ENCODE measurements around the gene RASGEF1B. TPM values are rescaled to one million over a fixed set of nuclear protein-coding genes. Genes with fewer than 3 reads are reported as not detected.

The RASGEF1B gene
- total and polyA plus RNA-seq, 2 of the 13 experiments (the other 11 are each of a cell fraction or from before 2014, with no cell fraction given) = 0.04 TPM

GRCh38 chr4:81509191-81509590 lies 37.5 kb upstream of the RASGEF1B start:
- DNase-seq (ENCODE audit: low spot score) (no peak), FAIRE-seq (no peak), ATAC-seq (no peak)
- H3K4me3 ChIP-seq (replicated peaks in 1 of 3; ENCODE audit: insufficient read depth in 1 of 3, low read depth in 2 of 3, low read length in 3 of 3) = no peak overlapping the region
- ChIA-PET CTCF (ENCODE audit: low intra/inter-chr PET ratio, low total read pairs) (no interaction called here), POLR2A (no interaction called here)
- H3K27me3 ChIP-seq (ENCODE audit: control insufficient read depth in 1 of 2, insufficient read depth in 2 of 2, low read length in 2 of 2) = no peaks in the 10 kb centered on the region
- H4K20me1 ChIP-seq (ENCODE audit: insufficient read depth, low read length) = no peaks in the 10 kb centered on the region
- H3K4me1 ChIP-seq (ENCODE audit: insufficient read depth, low read length) = no peaks in the 10 kb centered on the region
- intact Hi-C loops (cut with micrococcal nuclease; ENCODE audit: unreplicated experiment) (no loop called here), in situ Hi-C loops (cut with HindIII; ENCODE audit: extremely low pct_ligation_motif_present, low pct_unique_long_range_greater_than_20kb) (no loop called here)
- no peak overlapping the region for H2AFZ ChIP-seq (ENCODE audit: low read length)
- no peak overlapping the region for H3K27ac ChIP-seq (ENCODE audit: extremely low read length, insufficient read depth, low read length)
- H3K9me3 ChIP-seq (ENCODE audit: low read length) = no peaks in the 10 kb centered on the region
- no peaks in the 10 kb centered on the region for H3K79me2 ChIP-seq (ENCODE audit: insufficient read depth, low read length)
- no TSS peak for BruUV-seq (replicated peaks)
- no peak for TF ChIP-seq ZNF354B (CRISPR knock-in tag; IDR thresholded peaks at IDR 0.05)
- TF ChIP-seq DMAP1 (CRISPR knock-in tag; IDR thresholded peaks at IDR 0.05) = no peak
- 29% methylated on average over 3 of the region's 3 CpGs for WGBS (ENCODE audit: low lambda C conversion rate)
- no peak overlapping the region for H3K4me2 ChIP-seq (ENCODE audit: low read depth, low read length)
- no peak overlapping the region for H3K9ac ChIP-seq (ENCODE audit: insufficient read depth, low read depth, low read length)
- H3K36me3 ChIP-seq (replicated peaks in 1 of 2; ENCODE audit: control insufficient read depth in 1 of 2, insufficient read depth in 2 of 2, low read length in 2 of 2) = no peaks in the 10 kb centered on the region

- H3K4me3 ChIP-seq (replicated peaks in 1 of 3; ENCODE audit: insufficient read depth in 1 of 3, low read depth in 2 of 3, low read length in 3 of 3) = no peak overlapping the region
- no peak overlapping the region for H3K27ac ChIP-seq (ENCODE audit: extremely low read length, insufficient read depth, low read length)
- WGBS (ENCODE audit: low lambda C conversion rate) = 31% methylated on average over 2 of the region's 2 CpGs
- H3K9ac ChIP-seq (ENCODE audit: insufficient read depth, low read depth, low read length) = no peak overlapping the region
- ChIA-PET CTCF (ENCODE audit: low intra/inter-chr PET ratio, low total read pairs) (no interaction called here), POLR2A (no interaction called here)
- no TSS peak for BruUV-seq (replicated peaks)
- no peaks in the 10 kb centered on the region for H3K79me2 ChIP-seq (ENCODE audit: insufficient read depth, low read length)
- intact Hi-C loops (cut with micrococcal nuclease; ENCODE audit: unreplicated experiment) = no loop called here
- ATAC-seq (no peak), FAIRE-seq (no peak), DNase-seq (ENCODE audit: low spot score) (no peak)
- H3K27me3 ChIP-seq (ENCODE audit: control insufficient read depth in 1 of 2, insufficient read depth in 2 of 2, low read length in 2 of 2) = no peaks in the 10 kb centered on the region
- in situ Hi-C loops (cut with HindIII; ENCODE audit: extremely low pct_ligation_motif_present, low pct_unique_long_range_greater_than_20kb) = no loop called here
- H3K4me1 ChIP-seq (ENCODE audit: insufficient read depth, low read length) = no peaks in the 10 kb centered on the region
- H3K36me3 ChIP-seq (replicated peaks in 1 of 2; ENCODE audit: control insufficient read depth in 1 of 2, insufficient read depth in 2 of 2, low read length in 2 of 2) = no peaks in the 10 kb centered on the region
- no peak overlapping the region for H3K4me2 ChIP-seq (ENCODE audit: low read depth, low read length)
- H2AFZ ChIP-seq (ENCODE audit: low read length) = no peak overlapping the region
- no peaks in the 10 kb centered on the region for H3K9me3 ChIP-seq (ENCODE audit: low read length)
- no peaks in the 10 kb centered on the region for H4K20me1 ChIP-seq (ENCODE audit: insufficient read depth, low read length)
- TF ChIP-seq SKIL (CRISPR knock-in tag; IDR thresholded peaks at IDR 0.05; ENCODE audit: borderline replicate concordance) (no peak), NR2C2 (CRISPR knock-in tag; IDR thresholded peaks at IDR 0.05; ENCODE audit: borderline replicate concordance) (no peak), SP2 (CRISPR knock-in tag; IDR thresholded peaks at IDR 0.05) (no peak), PHB2 (IDR thresholded peaks at IDR 0.05; ENCODE audit: partially characterized antibody) (no peak), ZNF607 (CRISPR knock-in tag; IDR thresholded peaks at IDR 0.05; ENCODE audit: borderline replicate concordance) (no peak), ZBTB2 (CRISPR knock-in tag; IDR thresholded peaks at IDR 0.05; ENCODE audit: low read depth) (no peak), MAFK (conservative IDR thresholded peaks at IDR 0.05 in 1 of 2, IDR thresholded peaks at IDR 0.05 in 1 of 2; ENCODE audit: low read length in 2 of 2) (peak in 1 of 2 experiments; percentile 67; a peak in 3 of 4 replicates), BCL3 (CRISPR knock-in tag; IDR thresholded peaks at IDR 0.05) (no peak), ZNF18 (CRISPR knock-in tag; IDR thresholded peaks at IDR 0.05; ENCODE audit: insufficient replicate concordance) (no peak)
These were observed 36.9 kb upstream of the RASGEF1B start for GRCh38 chr4:81508411-81509185.

All from HepG2 (cell line).